ENCODE results near the gene TSG101. TPM values are rescaled to one million over a fixed set of nuclear protein-coding genes. Genes with fewer than 3 reads are reported as not detected.

TSG101 gene
- total RNA-seq, 1 donor from 2014 or later, result 118 TPM

DNA sequence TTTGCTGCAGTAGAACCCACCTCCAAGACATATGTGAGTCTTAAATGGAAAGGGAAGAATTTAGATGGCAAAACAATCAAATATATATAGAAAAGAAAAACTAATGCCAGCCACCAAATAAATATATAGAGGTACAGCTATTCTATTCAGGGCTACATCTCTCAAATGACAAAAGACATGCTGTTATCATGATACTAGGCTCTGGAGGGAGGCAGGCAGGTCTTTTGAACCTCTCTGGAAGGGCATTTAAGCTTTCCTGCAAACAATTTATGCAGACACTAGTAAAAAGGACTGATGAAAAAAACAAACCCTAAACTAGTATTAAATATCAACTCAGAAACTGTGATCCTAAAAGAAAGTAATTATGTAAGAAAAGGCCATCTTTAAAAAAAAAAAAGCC is 37.4 kb upstream of the TSG101 start:
- no peak for TF ChIP-seq CTCF (IDR thresholded peaks at IDR 0.05; ENCODE audit: partially characterized antibody, unreplicated experiment)
- Mint-ChIP-seq H3K4me1 (ENCODE audit: low read depth, unreplicated experiment) (no peaks in the 10 kb centered on the region), H3K36me3 (ENCODE audit: unreplicated experiment) (no peaks in the 10 kb centered on the region), H3K4me3 (ENCODE audit: unreplicated experiment) (no peak overlapping the region), H3K27ac (ENCODE audit: unreplicated experiment) (no peak overlapping the region), H3K9me3 (ENCODE audit: unreplicated experiment) (no peaks in the 10 kb centered on the region), H3K27me3 (ENCODE audit: unreplicated experiment) (no peaks in the 10 kb centered on the region)
- DNase-seq, result no peak

DNA sequence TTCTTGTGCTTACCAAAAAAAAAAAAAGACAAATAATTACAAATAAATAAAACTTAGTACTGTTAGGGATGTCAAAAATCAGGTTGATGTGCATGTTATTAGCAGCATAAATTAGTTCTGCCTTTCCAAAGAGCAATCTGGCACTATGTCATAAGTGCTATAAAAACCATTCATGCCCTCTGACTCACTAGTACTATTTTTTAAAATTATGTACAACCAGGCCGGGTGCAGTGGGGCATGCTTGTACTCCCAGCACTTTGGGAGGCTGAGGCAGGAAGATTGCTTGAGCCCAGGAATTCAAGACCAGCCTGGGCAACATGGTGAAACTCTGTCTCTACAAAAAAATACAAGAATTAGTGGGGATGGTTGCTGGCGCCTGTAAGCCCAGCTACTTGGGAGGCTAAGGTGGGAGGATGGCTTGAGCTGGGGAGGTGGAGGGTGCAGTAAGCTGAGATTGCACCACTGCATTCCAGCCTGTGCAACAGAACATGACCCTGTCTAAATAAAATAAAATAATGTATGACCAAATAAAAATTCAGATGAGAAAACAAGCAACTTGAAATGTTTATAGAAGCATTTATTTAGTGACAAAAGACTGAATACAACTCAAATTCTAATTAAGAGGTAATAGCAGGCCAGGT is 36.5 kb upstream of the TSG101 start:
- TF ChIP-seq CTCF (IDR thresholded peaks at IDR 0.05; ENCODE audit: partially characterized antibody, unreplicated experiment), result no peak
- Mint-ChIP-seq H3K4me3 (ENCODE audit: unreplicated experiment) (no peak overlapping the region), H3K36me3 (ENCODE audit: unreplicated experiment) (no peaks in the 10 kb centered on the region), H3K4me1 (ENCODE audit: low read depth, unreplicated experiment) (no peaks in the 10 kb centered on the region), H3K9me3 (ENCODE audit: unreplicated experiment) (no peaks in the 10 kb centered on the region), H3K27ac (ENCODE audit: unreplicated experiment) (no peak overlapping the region), H3K27me3 (ENCODE audit: unreplicated experiment) (no peaks in the 10 kb centered on the region)
- DNase-seq, result no peak

- no peak for TF ChIP-seq CTCF (IDR thresholded peaks at IDR 0.05; ENCODE audit: partially characterized antibody, unreplicated experiment)
- Mint-ChIP-seq H3K36me3 (ENCODE audit: unreplicated experiment) (no peaks in the 10 kb centered on the region), H3K4me3 (ENCODE audit: unreplicated experiment) (no peak overlapping the region), H3K9me3 (ENCODE audit: unreplicated experiment) (no peaks in the 10 kb centered on the region), H3K27ac (ENCODE audit: unreplicated experiment) (no peak overlapping the region), H3K4me1 (ENCODE audit: low read depth, unreplicated experiment) (no peaks in the 10 kb centered on the region), H3K27me3 (ENCODE audit: unreplicated experiment) (no peaks in the 10 kb centered on the region)
- DNase-seq, result no peak
Measured at GRCh38 chr11:18548001-18548400, 21.3 kb upstream of the TSG101 start.

GRCh38 chr11:18540207-18541009 is 13.7 kb upstream of the TSG101 start:
- TF ChIP-seq CTCF (IDR thresholded peaks at IDR 0.05; ENCODE audit: partially characterized antibody, unreplicated experiment), result no peak
- no peaks in the 10 kb centered on the region for H3K36me3 Mint-ChIP-seq (ENCODE audit: unreplicated experiment)
- no peaks in the 10 kb centered on the region for H3K9me3 Mint-ChIP-seq (ENCODE audit: unreplicated experiment)
- no peak overlapping the region for H3K27ac Mint-ChIP-seq (ENCODE audit: unreplicated experiment)
- DNase-seq, result no peak
- H3K4me3 Mint-ChIP-seq (ENCODE audit: unreplicated experiment), result no peak overlapping the region
- peaks cover 2% of the 10 kb centered on the region for H3K27me3 Mint-ChIP-seq (ENCODE audit: unreplicated experiment)
- H3K4me1 Mint-ChIP-seq (ENCODE audit: low read depth, unreplicated experiment), result no peaks in the 10 kb centered on the region

DNA sequence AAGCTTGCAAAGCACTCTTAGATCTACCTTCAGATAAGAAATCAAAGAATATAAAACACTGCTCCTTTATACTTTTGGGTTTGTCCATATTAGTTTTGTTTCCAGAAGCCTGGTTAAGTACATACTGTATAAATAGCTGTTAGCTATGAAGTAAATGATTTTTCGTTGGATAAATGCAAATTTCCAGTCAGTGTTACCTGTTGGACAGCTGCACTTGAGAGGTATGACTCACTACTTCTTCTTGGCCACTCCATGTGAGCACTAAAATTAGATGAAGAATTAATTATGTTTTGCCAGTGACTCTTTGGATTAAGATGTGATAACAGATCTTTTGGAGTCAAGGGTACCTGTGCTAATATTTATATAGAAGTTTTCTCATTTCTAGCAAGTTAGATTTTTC is 9.5 kb upstream of the TSG101 start:
- Mint-ChIP-seq H3K9me3 (ENCODE audit: unreplicated experiment) (no peaks in the 10 kb centered on the region), H3K36me3 (ENCODE audit: unreplicated experiment) (no peaks in the 10 kb centered on the region), H3K27me3 (ENCODE audit: unreplicated experiment) (peaks cover 2% of the 10 kb centered on the region), H3K4me3 (ENCODE audit: unreplicated experiment) (no peak overlapping the region), H3K27ac (ENCODE audit: unreplicated experiment) (no peak overlapping the region), H3K4me1 (ENCODE audit: low read depth, unreplicated experiment) (no peaks in the 10 kb centered on the region)
- no peak for TF ChIP-seq CTCF (IDR thresholded peaks at IDR 0.05; ENCODE audit: partially characterized antibody, unreplicated experiment)
- no peak for DNase-seq

Data from glutamatergic neuron (in vitro differentiated cells).